GM19324 (cell line): ENCODE data around the gene ATP5PF.
"Not testable (repeated sequence)": the region's sequence is repeated elsewhere in the genome, so short reads cannot be mapped to it uniquely, and the experiment has no call there.

Experiments
- ATAC-seq: cut with Tn5 transposase; IDR thresholded peaks from one replicate; pipeline ENCODE4 v1.9.1; 2021; ENCODE audit warnings: mild to moderate bottlenecking, moderate library complexity; ENCODE audit not compliant: unreplicated experiment, low FRiP score

ATP5PF gene

GRCh38 chr21:25732091-25732760, 2.5 kb downstream of the ATP5PF start:
- no peak for ATAC-seq

- ATAC-seq: no peak
These were observed 12.1 kb downstream of the ATP5PF start for GRCh38 chr21:25722631-25723030.

GRCh38 chr21:25721987-25722386, 12.7 kb downstream of the ATP5PF start:
- no peak for ATAC-seq

- no peak for ATAC-seq
These were observed 17.1 kb downstream of the ATP5PF start for GRCh38 chr21:25717491-25718147.

GRCh38 chr21:25714066-25714465, 20.6 kb downstream of the ATP5PF start:
- not testable (repeated sequence) for ATAC-seq

GRCh38 chr21:25710550-25710949, 24.2 kb downstream of the ATP5PF start:
- ATAC-seq: no peak

GRCh38 chr21:25709684-25710265, 24.9 kb downstream of the ATP5PF start:
- ATAC-seq: no peak

GRCh38 chr21:25708467-25709065, 26.1 kb downstream of the ATP5PF start:
- no peak for ATAC-seq

GRCh38 chr21:25701529-25701928, 33.2 kb downstream of the ATP5PF start:
- no peak for ATAC-seq

GRCh38 chr21:25700741-25701140, 34.0 kb downstream of the ATP5PF start:
- ATAC-seq: no peak

GRCh38 chr21:25695461-25695860, 39.2 kb downstream of the ATP5PF start:
- ATAC-seq: not testable (repeated sequence)

- no peak for ATAC-seq
These were observed 42.7 kb downstream of the ATP5PF start for GRCh38 chr21:25691976-25692375.

- no peak for ATAC-seq
These were observed 45.5 kb downstream of the ATP5PF start for GRCh38 chr21:25689226-25689625.

GRCh38 chr21:25688275-25689155, 46.2 kb downstream of the ATP5PF start:
- ATAC-seq: no peak

- no peak for ATAC-seq
These were observed 46.9 kb downstream of the ATP5PF start for GRCh38 chr21:25687787-25688186.

GRCh38 chr21:25682382-25682781, 52.3 kb downstream of the ATP5PF start:
- ATAC-seq: no peak

GRCh38 chr21:25676451-25676850, 58.3 kb downstream of the ATP5PF start:
- ATAC-seq: no peak
